NCI-H146 (cell line): ENCODE measurements around the gene KCNJ1.

ENCODE experiments used
- DNase-seq: peaks from one replicate; lab custom pipeline; 2025; lab: John Stamatoyannopoulos, UW

Gene KCNJ1

GRCh38 chr11:128901653-128902514 lies 34.8 kb upstream of the KCNJ1 start:
- no peak for DNase-seq

GRCh38 chr11:128900468-128900867 lies 33.4 kb upstream of the KCNJ1 start:
- no peak for DNase-seq

DNA sequence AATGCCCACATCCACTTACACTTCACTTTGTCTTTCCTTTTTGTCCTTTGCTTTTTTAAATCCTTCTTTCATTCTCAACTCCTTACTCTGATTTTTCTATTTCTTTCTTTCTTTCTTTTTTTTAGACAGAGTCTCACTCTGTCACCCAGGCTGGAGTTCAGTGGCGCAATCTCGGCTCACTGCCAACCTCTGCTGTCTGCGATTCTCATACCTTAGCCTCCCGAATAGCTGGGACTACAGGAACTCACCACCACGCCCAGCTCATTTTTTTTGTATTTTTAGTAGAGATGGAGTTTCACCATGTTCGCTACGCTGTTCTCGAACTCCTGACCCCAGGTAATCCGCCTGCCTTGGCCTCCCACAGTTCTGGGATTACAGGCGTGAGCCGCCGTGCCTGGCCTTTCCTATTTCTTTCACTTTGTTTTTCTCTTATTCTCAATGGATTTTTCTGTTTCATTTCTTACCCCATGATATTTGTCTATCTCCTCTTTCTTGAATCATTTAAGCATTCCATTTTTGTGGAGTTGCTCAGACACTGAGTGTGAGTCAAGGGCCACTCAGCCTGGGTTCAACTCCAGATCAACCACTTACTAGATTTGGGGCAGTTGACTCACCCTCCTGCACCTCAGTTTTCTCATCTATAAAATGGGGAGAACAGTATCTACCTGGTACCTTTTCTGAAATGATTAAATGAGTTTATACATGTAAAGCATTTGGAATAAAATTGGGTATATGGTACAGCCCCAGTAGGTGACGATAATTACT lies 31.7 kb upstream of the KCNJ1 start:
- DNase-seq: no peak

- no peak for DNase-seq
Measured at GRCh38 chr11:128897826-128898225, 30.7 kb upstream of the KCNJ1 start.

DNA sequence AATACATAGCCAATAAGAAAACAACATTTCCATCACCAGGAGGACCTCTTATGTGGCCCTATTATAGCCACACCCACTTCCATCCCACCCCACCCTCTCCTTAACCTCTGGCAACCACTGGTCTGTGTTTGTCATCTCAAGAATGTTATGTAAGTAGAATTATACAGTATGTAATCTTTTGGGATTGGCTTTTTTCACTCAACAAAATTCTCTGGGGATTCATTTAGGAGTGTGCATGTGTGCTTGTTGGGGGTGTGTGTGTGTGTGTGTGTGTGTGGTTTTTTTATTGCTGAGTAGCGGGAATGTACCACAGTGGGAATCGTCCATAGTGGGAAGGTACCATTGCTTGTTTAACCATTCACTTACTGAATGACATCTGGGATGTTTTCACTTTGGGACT lies 29.3 kb upstream of the KCNJ1 start:
- DNase-seq: no peak

- no peak for DNase-seq
Measured at GRCh38 chr11:128895526-128895925, 28.4 kb upstream of the KCNJ1 start.

- DNase-seq: no peak
Measured at GRCh38 chr11:128894685-128895084, 27.6 kb upstream of the KCNJ1 start.

DNA sequence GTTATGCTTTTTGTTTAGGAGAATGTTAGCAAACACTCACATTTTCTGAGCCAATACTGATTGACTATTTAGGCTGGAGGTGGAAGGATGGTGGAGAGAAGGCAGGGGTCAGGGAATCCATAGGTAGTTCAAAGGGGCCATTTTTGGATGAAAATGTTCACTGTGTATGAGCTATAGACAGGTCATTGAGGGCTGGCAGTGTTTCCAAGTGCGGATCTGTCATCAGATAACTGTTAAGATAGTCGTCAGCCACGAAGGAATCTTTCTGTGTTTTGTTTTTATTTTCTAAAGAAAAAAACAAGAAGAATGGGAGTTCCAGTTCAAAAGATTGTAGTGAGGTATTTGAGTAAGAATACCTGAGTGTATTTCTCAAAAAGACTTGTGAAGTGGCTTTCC lies 27.2 kb upstream of the KCNJ1 start:
- DNase-seq: no peak

- DNase-seq: no peak
Measured at GRCh38 chr11:128893578-128894285, 26.6 kb upstream of the KCNJ1 start.

DNA sequence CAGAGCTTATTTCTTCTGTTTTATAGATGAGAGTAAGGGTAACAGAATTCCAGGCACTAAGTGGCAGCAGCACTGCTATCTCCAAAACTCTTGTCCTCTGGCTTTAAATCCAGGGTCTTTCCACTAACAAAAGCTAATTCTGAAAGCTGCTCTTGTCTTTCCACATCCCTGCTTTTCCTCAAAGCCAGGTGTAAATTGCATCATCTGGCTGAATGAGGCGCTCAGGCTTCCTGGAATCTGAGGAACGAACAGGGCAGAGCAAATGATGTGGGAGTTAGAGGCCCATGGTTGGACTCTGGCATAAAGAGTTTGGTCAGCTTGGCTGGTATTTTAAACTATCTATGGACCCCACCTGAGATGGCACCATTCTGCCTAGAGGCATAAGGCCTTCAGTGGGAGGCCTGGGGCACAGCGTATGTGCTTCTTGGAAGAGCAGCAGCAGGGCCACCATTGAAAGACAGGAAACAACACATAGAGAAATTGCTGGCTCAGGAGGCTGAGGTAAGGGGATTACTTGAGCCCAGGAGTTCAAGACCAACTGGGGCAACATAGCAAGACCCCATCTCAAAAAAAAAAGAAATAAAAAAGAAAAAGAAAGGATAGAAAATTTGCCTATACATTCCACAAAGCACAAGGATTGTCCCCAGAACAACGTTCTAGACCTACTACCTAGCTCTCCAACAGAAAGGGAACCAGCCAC lies 25.9 kb upstream of the KCNJ1 start:
- DNase-seq: no peak

DNA sequence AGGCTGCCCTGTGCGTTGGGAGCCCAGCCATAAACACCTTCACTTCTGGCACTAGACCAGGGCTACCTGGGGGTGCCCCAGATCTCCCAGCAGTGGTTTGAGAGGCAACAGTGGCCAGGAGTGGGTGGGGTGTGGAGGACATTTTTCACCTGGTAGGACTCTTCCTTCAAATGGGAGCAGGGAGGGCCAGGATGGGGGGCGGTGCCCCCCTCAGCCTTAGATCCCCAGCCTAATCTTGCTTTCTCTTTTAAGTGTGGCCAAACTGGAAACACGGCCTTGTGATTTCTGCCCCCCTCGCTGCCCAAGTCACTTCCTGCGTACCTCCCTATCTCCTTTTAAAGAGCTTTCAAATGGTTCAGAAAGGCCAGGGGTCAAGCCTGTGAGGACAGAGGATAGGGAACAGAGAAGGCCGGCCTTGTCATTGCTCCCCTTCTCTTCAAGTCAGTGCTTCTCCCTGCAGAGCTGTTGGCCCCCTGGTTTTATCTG lies 24.9 kb upstream of the KCNJ1 start:
- no peak for DNase-seq

- DNase-seq: peak; percentile 60
Measured at GRCh38 chr11:128890543-128891368, 23.7 kb upstream of the KCNJ1 start, which contains the start of gene KCNJ5. Gene KCNJ5, plus strand, starts transcription at chr11:128891356. Its CDS starts 19,918 bp downstream, at chr11:128911274.

DNA sequence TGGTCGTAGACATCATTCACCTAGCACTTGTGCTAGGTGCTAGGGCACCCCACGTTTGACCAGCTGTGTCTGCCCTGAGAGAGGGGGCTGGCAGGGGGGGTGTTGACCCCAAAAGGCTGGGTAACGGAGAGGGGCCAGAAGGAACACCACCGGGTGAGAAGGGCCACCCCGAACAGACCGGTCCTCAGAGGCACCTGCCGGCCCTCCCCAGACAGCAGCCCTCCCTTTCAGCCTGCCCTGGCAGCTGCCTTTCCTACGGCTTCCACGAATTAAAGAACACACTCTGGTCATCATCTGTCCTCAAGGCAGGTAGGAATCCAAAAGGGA lies 23.1 kb upstream of the KCNJ1 start:
- no peak for DNase-seq

GRCh38 chr11:128889657-128890213 lies 22.6 kb upstream of the KCNJ1 start:
- DNase-seq: no peak

GRCh38 chr11:128888034-128888985 lies 21.2 kb upstream of the KCNJ1 start:
- no peak for DNase-seq

DNA sequence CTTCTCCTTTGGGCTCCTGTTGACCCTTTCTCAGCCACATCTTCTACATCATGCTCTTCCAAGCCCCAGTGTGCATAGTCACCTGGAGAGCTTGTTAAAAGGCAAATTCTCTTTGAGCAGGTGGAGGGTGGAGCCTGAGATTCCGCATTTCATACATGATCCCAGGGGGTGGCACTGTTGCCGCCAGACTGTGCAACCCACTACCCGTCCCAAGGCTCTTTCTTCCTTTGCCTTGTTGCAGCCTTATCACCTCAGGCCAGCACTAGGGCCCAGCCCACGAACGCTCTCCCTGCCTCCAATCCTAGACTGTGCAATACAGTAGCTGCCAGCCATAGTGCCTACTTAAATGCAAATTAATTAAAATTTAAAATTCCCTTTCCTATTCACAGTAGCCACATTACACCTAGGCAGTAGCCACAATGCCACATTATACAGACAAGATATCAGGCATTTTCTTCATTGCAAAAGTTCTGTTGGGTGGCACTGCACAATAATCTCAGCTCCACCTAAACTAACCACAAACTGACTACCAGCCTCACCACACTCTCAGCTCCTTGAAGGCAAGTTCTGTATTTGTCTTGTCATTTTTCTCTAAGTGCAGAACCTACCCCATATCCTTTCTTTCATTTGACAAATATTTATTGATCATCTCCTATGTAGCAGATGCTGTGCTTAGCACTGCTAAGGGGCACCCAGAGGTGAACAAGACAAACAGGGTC lies 19.5 kb upstream of the KCNJ1 start:
- peak; percentile 69 for DNase-seq

GRCh38 chr11:128884703-128885338 lies 17.7 kb upstream of the KCNJ1 start:
- DNase-seq: peak; percentile 69

- DNase-seq: no peak
Measured at GRCh38 chr11:128884054-128884453, 17.0 kb upstream of the KCNJ1 start.
